Activated CD4-positive, alpha-beta T cell treated with anti-CD3 and anti-CD28 coated beads, Interleukin-2, amount 50 U/mL, for 4 hours (primary cell): Measurements from ENCODE around the gene OR2T27.
"Not testable (repeated sequence)": the region's sequence is repeated elsewhere in the genome, so short reads cannot be mapped to it uniquely, and the experiment has no call there.

Experiments
- DNase-seq, 2 experiments: peaks; one replicate each; pipeline ENCODE4 v3.0.0-alpha.2; 2020

The OR2T27 gene

GRCh38 chr1:248639652-248640051, 15.7 kb downstream of the OR2T27 start:
- DNase-seq: not testable (repeated sequence)

DNA sequence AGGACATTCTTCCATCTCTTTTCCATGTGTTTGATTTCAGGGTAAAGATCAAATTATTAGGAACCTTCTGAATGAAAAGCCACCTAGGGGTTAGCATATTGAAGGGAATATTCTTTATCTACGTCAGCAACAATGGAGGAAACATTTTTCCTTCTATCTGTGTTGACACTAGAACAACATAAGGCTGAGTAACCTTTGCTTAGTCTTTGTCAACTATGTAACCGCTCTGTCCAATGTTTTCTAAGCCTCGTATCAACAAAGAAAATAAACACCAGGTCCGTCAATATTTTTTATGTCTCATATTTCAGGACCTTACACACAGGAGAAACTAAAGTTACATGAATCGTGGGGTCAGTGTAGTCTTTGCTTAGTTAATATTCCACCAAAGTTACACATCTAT, 18.7 kb downstream of the OR2T27 start:
- not testable (repeated sequence) for DNase-seq

DNA sequence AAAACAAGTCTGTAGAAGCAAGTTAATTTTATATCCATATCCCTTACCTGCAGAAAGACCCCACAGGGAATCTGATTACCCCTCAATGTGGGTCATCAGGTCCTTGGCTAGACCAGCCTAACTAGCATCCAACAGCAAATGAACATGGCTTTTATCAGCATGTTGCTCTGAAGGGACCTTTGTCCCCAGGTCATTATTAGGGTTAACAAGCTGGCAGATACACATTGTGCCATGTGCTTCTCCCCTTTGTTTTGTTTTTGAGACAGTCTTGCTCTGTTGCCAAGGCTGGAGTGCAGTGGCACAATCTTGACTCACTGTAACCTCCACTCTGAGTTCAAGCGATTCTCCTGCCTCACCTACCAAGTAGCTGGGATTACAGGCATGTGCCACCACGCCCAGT, 20.3 kb downstream of the OR2T27 start, which contains the start of gene OR2T11:
OR2T11 (minus strand) TSS at position 101 of the 400 bp plus-strand sequence. CDS start 7,963 bp downstream, outside the sequence.
- not testable (repeated sequence) for DNase-seq

DNA sequence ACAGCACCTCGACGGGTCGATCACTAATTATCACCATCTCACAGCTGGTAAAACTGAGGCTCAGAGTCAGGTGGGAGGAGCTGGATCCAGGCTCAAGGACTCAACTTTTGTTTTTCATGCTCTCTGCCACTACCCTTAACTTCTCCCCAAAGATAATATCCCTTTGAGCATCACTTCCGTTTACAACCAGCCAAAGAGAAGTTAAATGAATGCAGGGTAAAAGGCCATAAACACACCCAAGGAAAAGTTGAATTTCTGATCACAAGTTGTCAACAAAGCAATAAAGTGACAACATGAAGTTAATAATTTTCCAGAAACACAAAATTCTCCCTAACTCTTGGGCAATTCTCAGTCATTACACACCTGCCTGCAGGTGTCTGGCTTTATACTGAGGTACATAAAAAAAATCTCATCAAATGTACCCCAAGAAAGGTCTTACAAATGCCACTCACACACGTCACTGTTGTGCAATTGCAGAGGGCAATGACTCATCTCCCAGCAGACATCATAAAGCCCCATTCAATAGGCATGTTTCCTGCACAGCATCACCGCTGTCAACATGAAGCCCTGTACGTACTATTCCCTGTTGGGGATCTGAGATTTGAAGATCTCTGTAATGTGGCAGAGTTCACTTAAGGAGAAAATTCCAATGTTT, 23.8 kb downstream of the OR2T27 start:
- no peak for DNase-seq

GRCh38 chr1:248630551-248630950, 24.8 kb downstream of the OR2T27 start:
- no peak for DNase-seq

GRCh38 chr1:248627971-248628844, 27.1 kb downstream of the OR2T27 start:
- DNase-seq: no peak

DNA sequence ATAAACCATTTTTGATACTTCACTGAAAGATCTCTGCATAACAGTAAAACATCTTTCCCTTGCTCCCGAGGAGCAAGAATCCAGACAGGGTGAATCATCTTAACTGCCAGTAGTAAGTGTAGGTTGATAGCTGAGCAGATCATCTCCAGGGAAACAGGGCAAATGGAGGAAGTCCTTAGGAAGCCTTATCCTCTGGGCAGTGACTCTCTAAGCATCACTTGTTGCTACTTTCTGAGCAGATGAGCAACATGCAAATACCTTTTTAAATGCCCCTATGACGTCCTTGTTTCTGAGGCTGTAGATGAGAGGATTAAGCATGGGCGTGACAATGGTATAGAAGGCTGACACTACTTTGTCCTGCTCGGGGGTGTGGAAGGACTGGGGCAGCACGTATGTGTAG, 29.4 kb downstream of the OR2T27 start:
- DNase-seq: no peak

DNA sequence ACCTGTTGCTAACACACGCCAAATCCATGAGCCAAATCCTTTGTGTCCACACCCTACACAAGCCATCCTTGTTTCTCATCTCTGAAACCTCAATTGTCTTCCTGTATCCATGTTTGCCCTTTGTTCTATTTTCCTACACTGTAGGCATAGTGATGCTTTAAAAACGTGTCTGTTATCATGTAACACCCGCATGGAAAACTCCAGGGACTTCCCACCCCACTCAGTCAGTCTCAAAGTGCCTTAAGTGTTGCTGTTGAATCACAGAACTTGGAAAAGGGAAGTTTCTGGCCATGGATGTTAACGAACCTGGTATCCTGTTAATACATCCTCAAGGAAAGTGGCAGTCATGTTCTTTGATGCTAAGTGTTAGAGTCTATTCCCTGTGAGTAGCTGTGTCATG, 30.2 kb downstream of the OR2T27 start:
- no peak for DNase-seq

- no peak for DNase-seq
Observed at GRCh38 chr1:248622570-248623001, 32.7 kb downstream of the OR2T27 start.

- no peak for DNase-seq
Observed at GRCh38 chr1:248621770-248622169, 33.6 kb downstream of the OR2T27 start.

GRCh38 chr1:248618878-248619277, 36.5 kb downstream of the OR2T27 start:
- DNase-seq: peak; percentile 35 to 52

DNA sequence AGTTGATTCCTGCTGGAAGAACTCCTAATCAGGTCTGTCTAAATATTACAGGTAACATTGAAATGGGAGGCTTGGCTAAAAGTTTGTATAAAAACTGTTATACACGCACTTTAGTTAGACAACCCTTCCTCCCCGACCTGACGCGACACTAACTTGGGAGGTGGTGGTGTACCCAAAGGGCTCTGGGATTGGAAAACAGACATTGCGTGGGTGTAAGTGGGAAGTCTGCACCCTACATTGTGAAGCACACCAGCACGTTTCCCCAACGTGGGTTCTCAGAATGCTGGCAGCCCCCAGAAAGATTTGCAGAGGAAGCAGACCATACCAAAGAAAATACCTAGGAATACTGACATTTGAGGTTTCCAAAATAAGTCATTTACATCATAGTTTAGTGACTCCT, 37.2 kb downstream of the OR2T27 start:
- no peak for DNase-seq

- no peak for DNase-seq
Observed at GRCh38 chr1:248613742-248614141, 41.6 kb downstream of the OR2T27 start.

GRCh38 chr1:248611883-248612414, 43.4 kb downstream of the OR2T27 start:
- no peak for DNase-seq

DNA sequence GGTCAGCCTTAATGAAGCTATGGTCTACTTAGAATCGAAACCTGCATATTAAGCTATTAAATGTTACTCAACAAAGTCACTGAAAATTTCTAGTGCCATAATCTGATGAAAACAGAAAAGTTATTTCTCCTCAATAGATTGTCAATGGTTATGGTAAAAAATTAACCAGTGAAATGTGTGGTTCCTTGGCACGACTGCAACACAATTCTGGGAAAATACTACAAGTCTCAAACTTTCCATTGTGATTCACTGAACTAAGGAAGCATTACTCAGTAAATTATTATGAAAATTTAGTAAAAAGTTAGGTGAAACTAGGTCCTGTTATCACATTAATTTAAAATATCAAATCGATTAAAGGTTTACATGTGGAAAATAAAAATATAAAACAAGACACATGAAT, 45.0 kb downstream of the OR2T27 start:
- no peak for DNase-seq
